HepG2 (cell line): Measurements from ENCODE around the gene PNPLA2. TPM values are rescaled to one million over a fixed set of nuclear protein-coding genes. Genes with fewer than 3 reads are reported as not detected.

ENCODE experiments used
- HBP1 ChIP-seq: IDR thresholded peaks from 2 replicates; pipeline ENCODE4 v1.6.1; 2016; ENCODE audit warnings: low read depth, control low read depth
- HNRNPK ChIP-seq: fragments of 200-400 bp; formaldehyde crosslinking; IDR thresholded peaks from 2 replicates; pipeline ENCODE4 v1.6.1; 2018; ENCODE audit warnings: low read length, low read depth, moderate library complexity, mild to moderate bottlenecking; ENCODE audit not compliant: poor library complexity, severe bottlenecking
- MTA1 ChIP-seq: sonication (generic); formaldehyde crosslinking; IDR thresholded peaks from 2 replicates; pipeline ENCODE4 v1.4.0; 2020; ENCODE audit warnings: missing genetic modification reagents, mild to moderate bottlenecking, borderline replicate concordance
- NFE2L2 ChIP-seq: fragments of 150-350 bp; IDR thresholded peaks from 2 replicates; pipeline ENCODE4 v1.6.1; 2014; ENCODE audit warnings: low read length
- NFIB ChIP-seq: sonication (generic); formaldehyde crosslinking; IDR thresholded peaks from 2 replicates; pipeline ENCODE4 v1.9.0; 2021; ENCODE audit warnings: missing genetic modification reagents, mild to moderate bottlenecking, borderline replicate concordance
- NR0B2 ChIP-seq: sonication (generic); formaldehyde crosslinking; IDR thresholded peaks from 2 replicates; pipeline ENCODE4 v1.4.0; 2020; ENCODE audit warnings: mild to moderate bottlenecking, missing genetic modification reagents
- SOX13 ChIP-seq, 3 experiments: fragments of 450-650 bp in 1 of 3; sonication (generic) in 1 of 3; formaldehyde crosslinking in 1 of 3; IDR thresholded peaks in 2 of 3; conservative IDR thresholded peaks in 1 of 3; 2 replicates each; pipeline versions ENCODE4 v1.5.0 to v1.6.1; 2016 to 2020; ENCODE audit warnings: antibody characterized with exemption in 1 of 3, mild to moderate bottlenecking in 1 of 3, missing compliant biosample characterization in 1 of 3, missing genetic modification reagents in 1 of 3, moderate library complexity in 1 of 3
- TIGD3 ChIP-seq: sonication (generic); formaldehyde crosslinking; IDR thresholded peaks from 2 replicates; pipeline ENCODE4 v1.5.1; 2020; ENCODE audit warnings: mild to moderate bottlenecking, missing genetic modification reagents, borderline replicate concordance
- ZFP1 ChIP-seq: IDR thresholded peaks from 2 replicates; pipeline ENCODE4 v1.6.1; 2016
- ZNF101 ChIP-seq: sonication (generic); formaldehyde crosslinking; IDR thresholded peaks from 2 replicates; pipeline ENCODE4 v1.4.0; 2020; ENCODE audit warnings: mild to moderate bottlenecking, low read depth, missing genetic modification reagents, borderline replicate concordance
- ZNF143 ChIP-seq: sonication (generic); formaldehyde crosslinking; IDR thresholded peaks from 2 replicates; pipeline ENCODE4 v1.4.0; 2020; ENCODE audit warnings: missing genetic modification reagents
- ZNF263 ChIP-seq: sonication (generic); formaldehyde crosslinking; IDR thresholded peaks from 2 replicates; pipeline ENCODE4 v1.4.0; 2020; ENCODE audit warnings: missing genetic modification reagents
- ZNF496 ChIP-seq: sonication (generic); formaldehyde crosslinking; IDR thresholded peaks from 2 replicates; pipeline ENCODE4 v1.8.1; 2023; ENCODE audit warnings: mild to moderate bottlenecking, moderate library complexity, missing genetic modification reagents; ENCODE audit not compliant: insufficient replicate concordance
- ZNF552 ChIP-seq: sonication (generic); formaldehyde crosslinking; IDR thresholded peaks from 2 replicates; pipeline ENCODE4 v1.9.0; 2022; ENCODE audit warnings: missing genetic modification reagents, mild to moderate bottlenecking, borderline replicate concordance
- ZNF572 ChIP-seq: sonication (generic); formaldehyde crosslinking; IDR thresholded peaks from 2 replicates; pipeline ENCODE4 v1.5.1; 2020; ENCODE audit warnings: mild to moderate bottlenecking, missing genetic modification reagents
- ZNF597 ChIP-seq: sonication (generic); formaldehyde crosslinking; IDR thresholded peaks from 2 replicates; pipeline ENCODE4 v1.5.0; 2020; ENCODE audit warnings: missing genetic modification reagents
- ZNF674 ChIP-seq: sonication (generic); formaldehyde crosslinking; IDR thresholded peaks from 2 replicates; pipeline ENCODE4 v1.5.0; 2020; ENCODE audit warnings: low read depth, mild to moderate bottlenecking, missing genetic modification reagents
- ZNF678 ChIP-seq: sonication (generic); formaldehyde crosslinking; IDR thresholded peaks from 2 replicates; pipeline ENCODE4 v1.4.0; 2020; ENCODE audit warnings: mild to moderate bottlenecking, missing genetic modification reagents
- ZNF781 ChIP-seq: sonication (generic); formaldehyde crosslinking; IDR thresholded peaks from 2 replicates; pipeline ENCODE4 v1.5.1; 2020; ENCODE audit warnings: borderline replicate concordance, mild to moderate bottlenecking, missing genetic modification reagents; ENCODE audit errors: not compliant biosample characterization
- ZNF891 ChIP-seq: sonication (generic); formaldehyde crosslinking; IDR thresholded peaks from 2 replicates; pipeline ENCODE4 v1.5.0; 2020; ENCODE audit warnings: mild to moderate bottlenecking, missing genetic modification reagents
- polyA plus RNA-seq, 8 experiments: library from polyadenylated mRNA; depleted of rRNA in 3 of 8; stranded (reverse) in 7 of 8; unstranded in 1 of 8; fragments of >200 nt; fragmentation: Illumina TruSeq in 4 of 8; extraction: Trizol in 4 of 8; gene quantifications; 2 replicates each; pipeline versions ENCODE4 v1.2.1 to v1.2.3, GENCODE V29; 2011 to 2016; ENCODE audit warnings: low read depth in 4 of 8, missing spikeins in 1 of 8, mixed read lengths in 1 of 8; ENCODE audit not compliant: insufficient read depth in 1 of 8
- total RNA-seq, 5 experiments: library from RNA; depleted of rRNA; stranded (reverse); fragments of >200 nt; fragmentation: Illumina TruSeq; extraction: Trizol; gene quantifications; 2 replicates each; pipeline ENCODE4 v1.2.3, GENCODE V29; 2016; ENCODE audit warnings: low read depth in 1 of 5
- TF ChIP-seq, protein P1 (sequence below): IDR thresholded peaks from 2 replicates; pipeline ENCODE4 v1.6.1; 2012; ENCODE audit warnings: inconsistent platforms

Gene PNPLA2
- total and polyA plus RNA-seq, 2 of the 13 experiments (the other 11 are each of a cell fraction or from before 2014, with no cell fraction given) = 10.5 to 43.2 TPM

DNA sequence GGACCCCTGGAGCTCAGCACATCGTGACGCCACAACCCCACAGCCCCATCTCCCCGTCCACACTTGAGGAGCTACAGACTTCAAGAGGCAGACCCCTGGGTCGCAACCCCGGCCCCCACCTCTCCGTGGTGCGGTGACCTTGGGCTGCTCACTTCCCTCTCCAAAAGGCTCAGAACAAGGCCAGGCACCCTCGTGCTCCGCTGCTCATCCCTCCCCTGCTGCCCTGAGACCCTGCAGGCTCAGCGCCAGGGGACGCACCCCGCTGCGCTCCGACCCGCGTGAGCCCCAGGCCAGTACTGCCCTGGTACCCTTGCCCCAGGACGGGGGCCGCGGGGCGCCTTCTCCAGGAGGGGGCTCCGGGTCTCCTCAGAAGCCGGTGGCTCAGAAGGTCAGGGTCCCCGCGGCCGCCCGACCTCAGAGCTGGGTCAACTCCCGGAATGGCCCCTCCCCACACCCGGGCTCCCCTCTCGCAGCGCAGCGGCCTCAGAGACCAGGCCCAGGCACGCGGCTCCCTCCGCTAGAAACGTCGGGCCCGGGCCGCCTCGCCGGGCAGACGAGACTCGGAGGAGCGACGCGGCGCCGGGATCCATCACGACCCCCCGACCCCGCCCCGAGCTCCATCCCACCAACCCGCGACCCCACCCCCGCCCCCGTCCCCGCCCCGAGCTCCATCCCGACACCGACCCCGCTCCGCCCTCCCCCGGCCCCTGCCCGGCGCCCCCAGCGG lies 42.0 kb upstream of the PNPLA2 start (continued):
- TF ChIP-seq ZNF143 (CRISPR knock-in tag) (no peak), ZNF552 (no peak), NFE2L2 (no peak), HBP1 (no peak), HNRNPK (peak; percentile 92), SOX13 (IDR thresholded peaks at IDR 0.05) (no peak), SOX13 (CRISPR knock-in tag; conservative IDR thresholded peaks at IDR 0.05 in 1 of 2, IDR thresholded peaks at IDR 0.05 in 1 of 2) (no peak), ZNF496 (CRISPR knock-in tag) (no peak), ZNF597 (CRISPR knock-in tag) (no peak), NFIB (CRISPR knock-in tag) (no peak), ZNF572 (CRISPR knock-in tag) (0 out of 2 replicates have a peak, but pooled peaks have one; percentile 23), MTA1 (CRISPR knock-in tag) (peak; percentile 35; the same call in 1 of the 2 replicates), ZNF678 (CRISPR knock-in tag) (no peak), ZNF101 (no peak), ZNF781 (no peak), NR0B2 (peak; percentile 32; the same call in 1 of the 2 replicates), ZNF263 (CRISPR knock-in tag) (peak; percentile 29; the same call in 1 of the 2 replicates), ZNF674 (CRISPR knock-in tag) (no peak), TIGD3 (CRISPR knock-in tag) (no peak), ZNF891 (CRISPR knock-in tag) (no peak; the same call in 1 of the 2 replicates), ZFP1 (no peak)
- TF ChIP-seq, protein P1, sequence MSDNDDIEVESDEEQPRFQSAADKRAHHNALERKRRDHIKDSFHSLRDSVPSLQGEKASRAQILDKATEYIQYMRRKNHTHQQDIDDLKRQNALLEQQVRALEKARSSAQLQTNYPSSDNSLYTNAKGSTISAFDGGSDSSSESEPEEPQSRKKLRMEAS = peak; percentile 56
